Calu3 (cell line): ENCODE measurements around the gene OTOF. TPM values are rescaled to one million over a fixed set of nuclear protein-coding genes. Genes with fewer than 3 reads are reported as not detected.

Source experiments
- BruUV-seq: library from RNA; stranded (reverse); fragments of 400-500 nt; replicated peaks from 2 replicates; lab custom pipeline; 2021; lab: Mats Ljungman, UMichigan
- CTCF ChIA-PET: fragments of 300-600 bp; sonication (Branson Sonifier 250); formaldehyde crosslinking; loops from one replicate; lab custom pipeline; 2022; ENCODE audit warnings: antibody characterized with exemption; lab: Charles Lee
- DNase-seq: peaks from one replicate; pipeline ENCODE4 v3.0.0; 2022
- H3K27ac Mint-ChIP-seq: one replicate; pipeline ENCODE4 v1.8.0; 2022; ENCODE audit warnings: mixed read lengths; ENCODE audit not compliant: unreplicated experiment
- H3K27me3 Mint-ChIP-seq: one replicate; pipeline ENCODE4 v1.8.0; 2022; ENCODE audit warnings: mixed read lengths; ENCODE audit not compliant: unreplicated experiment
- H3K36me3 Mint-ChIP-seq: one replicate; pipeline ENCODE4 v1.8.0; 2022; ENCODE audit warnings: mild to moderate bottlenecking, moderate library complexity, mixed read lengths; ENCODE audit not compliant: insufficient read depth, unreplicated experiment
- H3K4me1 Mint-ChIP-seq: one replicate; pipeline ENCODE4 v1.8.0; 2022; ENCODE audit warnings: mild to moderate bottlenecking, low read depth, mixed read lengths; ENCODE audit not compliant: unreplicated experiment
- H3K4me3 Mint-ChIP-seq: one replicate; pipeline ENCODE4 v1.8.0; 2022; ENCODE audit warnings: mild to moderate bottlenecking, low read depth, moderate library complexity, mixed read lengths; ENCODE audit not compliant: unreplicated experiment
- H3K9me3 Mint-ChIP-seq: one replicate; pipeline ENCODE4 v1.8.0; 2022; ENCODE audit warnings: low read depth, mixed read lengths; ENCODE audit not compliant: unreplicated experiment
- CTCF ChIP-seq: fragments of 200-600 bp; IDR thresholded peaks from one replicate; pipeline ENCODE4 v1.8.0; 2022; ENCODE audit warnings: antibody characterized with exemption; ENCODE audit not compliant: unreplicated experiment
- intact Hi-C: fragments of 100-400 bp; cut with micrococcal nuclease; formaldehyde crosslinking; loops from one replicate; pipeline ENCODE4 v1.10.0; 2022; ENCODE audit not compliant: unreplicated experiment
- total RNA-seq: library from RNA; stranded (reverse); gene quantifications from 2 replicates; pipeline ENCODE4 v1.2.3, GENCODE V29; 2022

OTOF gene
- total RNA-seq, 1 experiment from 2014 or later: not detected

DNA sequence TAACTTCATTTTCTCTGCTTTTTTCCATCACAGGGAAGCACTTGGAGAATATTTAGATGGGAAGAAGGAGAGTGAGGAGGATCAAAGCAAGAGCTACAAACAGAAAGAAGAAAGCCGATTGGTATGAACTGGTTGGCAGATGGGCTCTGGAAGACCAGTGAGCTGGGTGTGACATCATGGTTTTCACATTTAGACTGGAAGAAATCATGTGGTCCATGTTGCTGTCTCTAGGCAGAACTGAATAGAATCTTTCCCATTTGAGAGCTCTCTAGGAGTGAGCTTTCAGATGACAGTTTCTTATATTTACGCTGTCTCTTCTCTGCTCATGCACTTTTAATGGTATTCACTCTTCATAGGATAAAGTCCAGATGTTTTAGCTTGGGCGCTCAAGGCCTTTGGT is 63.6 kb downstream of the OTOF start:
- no peak for DNase-seq
- no TSS peak for BruUV-seq
- H3K36me3 Mint-ChIP-seq: peaks cover 5% of the 10 kb centered on the region
- peaks cover 10% of the 10 kb centered on the region for H3K4me1 Mint-ChIP-seq
- H3K4me3 Mint-ChIP-seq: no peak overlapping the region
- no peaks in the 10 kb centered on the region for H3K9me3 Mint-ChIP-seq
- no peaks in the 10 kb centered on the region for H3K27me3 Mint-ChIP-seq
- TF ChIP-seq CTCF: no peak
- CTCF ChIA-PET: no interaction called here
- intact Hi-C loops: no loop called here
- H3K27ac Mint-ChIP-seq: no peak overlapping the region

DNA sequence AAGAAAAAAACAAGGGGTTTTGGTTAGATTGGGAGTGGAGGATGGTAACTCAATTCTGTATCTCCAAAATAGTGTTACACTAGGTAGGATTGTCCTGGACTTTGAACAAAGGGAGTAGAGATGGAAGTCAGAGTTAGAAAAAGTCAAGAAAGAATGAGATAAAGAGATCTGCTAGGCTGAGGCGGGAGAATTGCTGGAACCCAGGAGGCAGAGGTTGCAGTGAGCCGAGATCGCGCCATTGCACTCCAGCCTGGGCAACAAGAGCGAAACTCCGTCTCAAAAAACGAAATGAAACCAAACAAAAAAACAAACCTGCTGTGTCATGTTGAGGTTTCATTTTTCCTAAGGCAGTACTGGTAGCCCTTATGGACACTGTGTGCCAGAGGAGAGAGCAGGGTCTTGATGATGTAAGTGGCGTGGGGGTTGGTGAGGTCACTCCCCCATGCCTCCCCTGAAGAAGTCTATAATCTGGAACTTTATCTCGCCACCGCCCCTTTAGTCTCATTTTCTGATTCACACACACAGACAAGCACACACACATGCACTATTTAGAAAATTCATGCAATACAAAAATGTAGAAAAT is 65.7 kb downstream of the OTOF start:
- H3K27ac Mint-ChIP-seq: peak overlapping the region; percentile 61
- CTCF ChIA-PET: no interaction called here
- no TSS peak for BruUV-seq
- peaks cover 10% of the 10 kb centered on the region for H3K4me1 Mint-ChIP-seq
- intact Hi-C loops: no loop called here
- peaks cover 13% of the 10 kb centered on the region for H3K27me3 Mint-ChIP-seq
- H3K36me3 Mint-ChIP-seq: peaks cover 5% of the 10 kb centered on the region
- peak overlapping the region; percentile 61 for H3K4me3 Mint-ChIP-seq
- TF ChIP-seq CTCF: no peak
- peak; percentile 4 for DNase-seq
- H3K9me3 Mint-ChIP-seq: no peaks in the 10 kb centered on the region

GRCh38 chr2:26411419-26411818 is 66.5 kb downstream of the OTOF start:
- intact Hi-C loops: no loop called here
- no peak for TF ChIP-seq CTCF
- Mint-ChIP-seq H3K27ac (peak overlapping the region; percentile 61), H3K36me3 (peaks cover 5% of the 10 kb centered on the region), H3K4me1 (peaks cover 10% of the 10 kb centered on the region), H3K27me3 (peaks cover 15% of the 10 kb centered on the region), H3K4me3 (peak overlapping the region; percentile 61), H3K9me3 (no peaks in the 10 kb centered on the region)
- DNase-seq: no peak
- BruUV-seq: no TSS peak
- CTCF ChIA-PET: no interaction called here

- CTCF ChIA-PET: no interaction called here
- Mint-ChIP-seq H3K27me3 (peaks cover 15% of the 10 kb centered on the region), H3K4me1 (peaks cover 10% of the 10 kb centered on the region), H3K36me3 (peaks cover 5% of the 10 kb centered on the region), H3K4me3 (no peak overlapping the region), H3K9me3 (no peaks in the 10 kb centered on the region), H3K27ac (no peak overlapping the region)
- no peak for DNase-seq
- TF ChIP-seq CTCF: no peak
- BruUV-seq: no TSS peak
- intact Hi-C loops: no loop called here
These were observed 67.1 kb downstream of the OTOF start for GRCh38 chr2:26410764-26411243.
